Measurements from ENCODE around the gene TMEM100.

The TMEM100 gene

DNA sequence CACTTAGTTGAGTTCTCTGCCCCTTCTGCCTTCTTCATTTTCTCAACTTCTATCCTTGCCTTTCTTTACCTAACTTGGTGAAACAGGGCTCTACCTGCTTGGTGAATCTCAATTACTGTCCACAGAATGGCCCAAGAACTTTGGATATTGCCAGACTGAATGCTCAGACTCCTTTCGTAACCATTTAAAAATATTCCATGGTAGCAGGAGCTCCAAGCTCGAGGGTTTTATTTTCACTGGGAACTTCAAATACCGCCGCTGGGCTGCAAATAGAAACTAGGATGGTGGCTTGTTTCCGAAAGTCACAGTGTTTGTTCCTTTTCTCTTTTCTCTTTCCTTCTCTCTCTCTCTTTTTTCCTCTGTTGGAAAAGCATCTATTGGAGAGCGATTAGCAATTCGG, 13.2 kb downstream of the TMEM100 start:
- TF ChIP-seq EZH2 (optimal IDR thresholded peaks at IDR 0.05; ENCODE audit: low read depth, low read length) (no peak), EZH2phosphoT487 (IDR thresholded peaks at IDR 0.05; ENCODE audit: low read length) (no peak)
- TF ChIP-seq, protein P1, sequence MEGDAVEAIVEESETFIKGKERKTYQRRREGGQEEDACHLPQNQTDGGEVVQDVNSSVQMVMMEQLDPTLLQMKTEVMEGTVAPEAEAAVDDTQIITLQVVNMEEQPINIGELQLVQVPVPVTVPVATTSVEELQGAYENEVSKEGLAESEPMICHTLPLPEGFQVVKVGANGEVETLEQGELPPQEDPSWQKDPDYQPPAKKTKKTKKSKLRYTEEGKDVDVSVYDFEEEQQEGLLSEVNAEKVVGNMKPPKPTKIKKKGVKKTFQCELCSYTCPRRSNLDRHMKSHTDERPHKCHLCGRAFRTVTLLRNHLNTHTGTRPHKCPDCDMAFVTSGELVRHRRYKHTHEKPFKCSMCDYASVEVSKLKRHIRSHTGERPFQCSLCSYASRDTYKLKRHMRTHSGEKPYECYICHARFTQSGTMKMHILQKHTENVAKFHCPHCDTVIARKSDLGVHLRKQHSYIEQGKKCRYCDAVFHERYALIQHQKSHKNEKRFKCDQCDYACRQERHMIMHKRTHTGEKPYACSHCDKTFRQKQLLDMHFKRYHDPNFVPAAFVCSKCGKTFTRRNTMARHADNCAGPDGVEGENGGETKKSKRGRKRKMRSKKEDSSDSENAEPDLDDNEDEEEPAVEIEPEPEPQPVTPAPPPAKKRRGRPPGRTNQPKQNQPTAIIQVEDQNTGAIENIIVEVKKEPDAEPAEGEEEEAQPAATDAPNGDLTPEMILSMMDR (IDR thresholded peaks at IDR 0.05; ENCODE audit: low read length) = no peak
- H4K20me1 ChIP-seq (ENCODE audit: insufficient read depth, low read length) = no peaks in the 10 kb centered on the region
- H3K27me3 ChIP-seq (replicated peaks; ENCODE audit: insufficient read depth, low read length) = no peaks in the 10 kb centered on the region
- no peak overlapping the region for H3K9ac ChIP-seq (ENCODE audit: low read length)
- no peaks in the 10 kb centered on the region for H3K9me3 ChIP-seq (replicated peaks; ENCODE audit: insufficient read depth, low read length)
- no peak overlapping the region for H2AFZ ChIP-seq (ENCODE audit: low read length)
- no peaks in the 10 kb centered on the region for H3K79me2 ChIP-seq (ENCODE audit: low read length)
- H3K27ac ChIP-seq (ENCODE audit: low read length) = no peak overlapping the region
- no peak for DNase-seq
- no peak overlapping the region for H3K4me3 ChIP-seq (ENCODE audit: low read length)
- no peaks in the 10 kb centered on the region; the same call in 1 of the 2 replicates for H3K4me1 ChIP-seq (ENCODE audit: low read length)
- no peaks in the 10 kb centered on the region for H3K36me3 ChIP-seq (replicated peaks; ENCODE audit: insufficient read depth, low read length)
- H3K9me2 ChIP-seq (replicated peaks; ENCODE audit: insufficient read depth, low read length) = no peaks in the 10 kb centered on the region
- H3F3A ChIP-seq (ENCODE audit: insufficient read depth, low read length) = no peaks in the 10 kb centered on the region
- H3K4me2 ChIP-seq (ENCODE audit: low read depth, low read length) = no peak overlapping the region

DNA sequence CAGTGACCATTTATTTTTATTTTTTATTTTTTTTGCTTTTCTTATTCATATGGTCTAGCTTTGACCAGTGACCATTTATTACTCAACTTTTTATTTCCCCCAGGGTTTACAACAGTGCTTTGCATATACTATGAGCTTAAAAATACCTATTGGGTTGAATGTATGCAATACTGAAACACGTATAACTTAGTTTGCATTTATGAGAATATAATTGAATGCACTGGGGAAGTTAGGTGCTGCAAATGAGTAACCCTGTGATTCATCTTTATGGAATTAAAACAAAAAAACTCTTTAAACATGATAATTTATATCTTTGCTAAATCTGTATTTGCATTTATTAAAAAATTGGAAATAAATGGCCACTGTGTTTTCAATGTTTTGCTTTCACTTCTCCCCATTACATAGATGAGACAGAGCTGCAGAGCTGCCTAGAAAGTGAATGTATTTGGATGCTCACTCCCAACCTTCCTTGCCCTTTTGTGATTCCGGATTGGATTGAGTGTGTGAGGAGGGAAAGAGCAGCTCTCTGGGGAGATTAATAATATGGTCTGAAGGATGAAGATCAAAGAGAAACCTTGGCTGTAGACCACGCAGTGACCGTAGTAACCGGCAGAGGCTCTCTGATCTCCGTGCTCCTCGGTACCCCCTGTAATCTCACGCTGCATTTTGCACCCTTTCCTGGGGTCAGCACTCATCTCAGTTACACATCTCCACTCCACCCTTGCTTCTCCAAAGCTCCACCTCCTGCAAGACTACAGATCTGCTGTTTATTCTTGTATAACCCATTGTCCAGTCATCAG, 14.3 kb downstream of the TMEM100 start:
- Histone ChIP-seq H3K27ac (ENCODE audit: low read length) (no peak overlapping the region), H3F3A (ENCODE audit: insufficient read depth, low read length) (no peaks in the 10 kb centered on the region), H3K4me1 (ENCODE audit: low read length) (no peaks in the 10 kb centered on the region; the same call in 1 of the 2 replicates), H4K20me1 (ENCODE audit: insufficient read depth, low read length) (no peaks in the 10 kb centered on the region), H3K9me3 (replicated peaks; ENCODE audit: insufficient read depth, low read length) (no peaks in the 10 kb centered on the region), H3K9ac (ENCODE audit: low read length) (no peak overlapping the region), H3K4me2 (ENCODE audit: low read depth, low read length) (no peak overlapping the region), H3K4me3 (ENCODE audit: low read length) (no peak overlapping the region), H3K79me2 (ENCODE audit: low read length) (no peaks in the 10 kb centered on the region), H2AFZ (ENCODE audit: low read length) (no peak overlapping the region), H3K9me2 (replicated peaks; ENCODE audit: insufficient read depth, low read length) (no peaks in the 10 kb centered on the region), H3K36me3 (replicated peaks; ENCODE audit: insufficient read depth, low read length) (no peaks in the 10 kb centered on the region), H3K27me3 (replicated peaks; ENCODE audit: insufficient read depth, low read length) (no peaks in the 10 kb centered on the region)
- no peak for DNase-seq
- TF ChIP-seq EZH2phosphoT487 (IDR thresholded peaks at IDR 0.05; ENCODE audit: low read length) = no peak
- no peak for TF ChIP-seq EZH2 (optimal IDR thresholded peaks at IDR 0.05; ENCODE audit: low read depth, low read length)
- TF ChIP-seq, protein P1 (IDR thresholded peaks at IDR 0.05; ENCODE audit: low read length) = no peak

DNA sequence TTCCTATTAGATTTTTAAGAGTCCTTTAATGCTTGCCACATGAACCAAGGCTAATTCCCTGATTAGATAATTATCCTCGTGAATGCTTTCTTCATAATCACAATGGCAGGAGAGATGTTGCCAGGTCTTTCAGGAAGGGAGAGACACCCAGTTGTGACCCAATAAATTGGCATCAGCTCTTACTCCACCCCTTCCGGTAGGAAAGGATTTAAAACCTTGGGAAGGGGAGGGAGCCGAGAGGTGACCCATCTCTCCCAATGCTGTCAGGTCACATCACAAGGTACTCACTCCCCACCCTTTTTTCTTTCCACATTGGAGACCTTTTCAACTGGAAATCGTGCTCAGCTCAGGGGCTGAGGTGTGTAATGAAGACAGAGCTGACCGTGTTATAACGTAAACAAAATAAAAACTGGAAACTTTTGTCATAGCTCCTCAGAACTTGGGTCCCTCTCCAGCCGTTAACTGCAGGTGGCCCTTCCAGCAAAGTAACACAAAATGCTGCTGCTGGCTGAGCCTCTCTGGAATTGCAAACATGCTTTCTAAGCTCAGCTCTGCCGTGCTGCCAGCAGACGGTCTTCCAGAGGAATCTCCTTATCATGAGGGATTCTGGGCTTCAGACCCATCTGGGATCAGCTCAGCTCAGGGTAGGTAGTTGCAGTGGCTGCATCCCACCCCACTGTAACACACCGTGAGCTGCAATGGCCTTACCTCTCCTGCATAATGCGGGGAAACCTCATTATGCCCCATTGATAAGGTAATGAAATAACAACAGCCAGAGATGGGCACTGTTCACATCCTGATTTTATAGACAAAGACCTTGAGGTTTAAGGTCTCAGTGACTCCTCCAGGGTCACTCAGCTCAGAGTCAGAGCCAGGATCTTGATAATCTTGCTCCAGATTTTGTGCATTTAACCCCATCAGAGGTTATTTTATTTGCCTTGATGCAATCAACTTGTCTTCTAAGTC, 15.6 kb downstream of the TMEM100 start:
- Histone ChIP-seq H3K4me1 (ENCODE audit: low read length) (no peaks in the 10 kb centered on the region; the same call in 1 of the 2 replicates), H3K79me2 (ENCODE audit: low read length) (no peaks in the 10 kb centered on the region), H3K36me3 (replicated peaks; ENCODE audit: insufficient read depth, low read length) (no peaks in the 10 kb centered on the region), H3K27ac (ENCODE audit: low read length) (no peak overlapping the region), H2AFZ (ENCODE audit: low read length) (no peak overlapping the region), H3K9ac (ENCODE audit: low read length) (no peak overlapping the region), H3K4me3 (ENCODE audit: low read length) (no peak overlapping the region), H4K20me1 (ENCODE audit: insufficient read depth, low read length) (no peaks in the 10 kb centered on the region), H3K4me2 (ENCODE audit: low read depth, low read length) (no peak overlapping the region), H3K9me2 (replicated peaks; ENCODE audit: insufficient read depth, low read length) (no peaks in the 10 kb centered on the region), H3K9me3 (replicated peaks; ENCODE audit: insufficient read depth, low read length) (no peaks in the 10 kb centered on the region), H3K27me3 (replicated peaks; ENCODE audit: insufficient read depth, low read length) (no peaks in the 10 kb centered on the region), H3F3A (ENCODE audit: insufficient read depth, low read length) (no peaks in the 10 kb centered on the region)
- TF ChIP-seq EZH2 (optimal IDR thresholded peaks at IDR 0.05; ENCODE audit: low read depth, low read length) (no peak), EZH2phosphoT487 (IDR thresholded peaks at IDR 0.05; ENCODE audit: low read length) (no peak)
- TF ChIP-seq, protein P1 (IDR thresholded peaks at IDR 0.05; ENCODE audit: low read length) = no peak
- DNase-seq = no peak

Measured in MM.1S (cell line).